ENCODE data around the gene WASF1. TPM values are rescaled to one million over a fixed set of nuclear protein-coding genes. Genes with fewer than 3 reads are reported as not detected.
A peak's percentile ranks its signal among the peaks of the same experiment; 100 is the strongest.

The WASF1 gene
- total and polyA plus RNA-seq, 2 donors from 2014 or later, result 6.5 to 9.7 TPM

DNA sequence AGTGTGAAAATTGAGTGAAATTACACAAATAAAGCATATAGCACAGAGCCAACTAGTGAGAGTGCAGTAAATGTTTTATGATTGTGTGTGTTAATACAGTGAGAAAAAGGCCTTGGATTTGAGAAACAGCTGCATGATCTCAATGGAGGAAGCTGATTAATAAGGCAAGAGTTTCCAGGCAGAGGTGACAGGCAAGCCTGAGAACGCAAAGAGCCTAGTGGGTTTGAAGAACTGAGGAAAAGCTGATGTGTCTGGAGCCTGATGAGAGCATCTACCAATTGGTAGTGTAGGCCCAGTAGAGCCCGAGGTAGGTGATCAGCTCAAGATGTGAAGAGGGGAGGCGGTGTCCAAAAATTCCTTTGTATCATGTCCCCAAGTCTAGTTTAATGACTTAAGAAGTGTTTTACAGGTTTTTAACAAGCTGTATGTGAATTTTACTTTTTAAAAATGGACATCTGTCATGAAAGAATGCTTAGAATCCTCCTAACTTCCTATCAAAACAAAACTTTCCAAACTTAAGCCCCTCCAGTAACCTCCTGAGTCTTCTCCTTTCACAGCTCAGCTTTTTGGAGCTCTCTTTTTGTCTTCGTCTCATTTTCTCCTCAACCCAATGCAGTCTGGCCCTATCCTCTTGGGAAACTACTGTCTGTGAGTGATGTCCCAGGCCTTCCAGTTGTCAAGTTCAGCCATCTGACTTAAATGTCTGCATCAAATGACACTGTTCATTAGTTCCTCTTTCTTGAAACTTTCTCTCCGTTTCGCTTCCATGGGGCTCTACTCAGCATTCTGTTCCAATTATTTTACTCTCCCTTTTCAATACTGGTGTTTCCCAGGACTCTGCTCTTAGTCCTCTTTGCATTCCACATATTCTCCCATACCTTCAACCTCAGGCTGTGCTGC, 1.9 kb upstream of the WASF1 start:
- no peak for TF ChIP-seq CTCF (IDR thresholded peaks at IDR 0.05; ENCODE audit: borderline replicate concordance, extremely low read depth, insufficient read depth)
- intact Hi-C loops (cut with DNase I), result no loop called here
- Histone ChIP-seq H3K9ac (ENCODE audit: low read length in 3 of 3) (peak overlapping the region; percentile 63 to 97 (median 64)), H3K36me3 (ENCODE audit: control insufficient read depth in 2 of 3, insufficient read depth in 3 of 3, low read length in 3 of 3) (no peaks in the 10 kb centered on the region), H3K9me3 (ENCODE audit: control insufficient read depth in 2 of 3, insufficient read depth in 1 of 3, low read length in 3 of 3) (no peaks in the 10 kb centered on the region), H3K4me1 (ENCODE audit: control insufficient read depth in 2 of 3, insufficient read depth in 2 of 3, low read depth in 1 of 3, low read length in 3 of 3) (peaks cover 3 to 19% (median 14%) of the 10 kb centered on the region in 3 donors), H3K27me3 (ENCODE audit: control insufficient read depth, insufficient read depth, low read length) (no peaks in the 10 kb centered on the region), H3K4me3 (ENCODE audit: low read length in 3 of 3) (peak overlapping the region; percentile 87 to 98 (median 97)), H3K27ac (ENCODE audit: low read depth in 2 of 2, low read length in 2 of 2) (no peak overlapping the region)
- DNase-seq (peak in 2 of 5 donors; percentile 31 to 45), FAIRE-seq (no peak)

GRCh38 chr6:110180228-110181008, 948 bp upstream of the WASF1 start, which contains the start of gene CDC40:
TSS of gene CDC40 (plus strand) at chr6:110180427. CDS start at chr6:110180445, 18 bp downstream.
- peak within 1 kb of the TSS; percentile 87 to 98 (median 97) for H3K4me3 ChIP-seq (ENCODE audit: low read length in 3 of 3)
- TF ChIP-seq CTCF (IDR thresholded peaks at IDR 0.05; ENCODE audit: borderline replicate concordance, extremely low read depth, insufficient read depth), result no peak
- peak within 1 kb of the TSS; percentile 72 to 84 for H3K27ac ChIP-seq (ENCODE audit: low read depth in 2 of 2, low read length in 2 of 2)
- intact Hi-C loops (cut with DNase I), result no loop called here
- FAIRE-seq (no peak), DNase-seq (peak in 3 of 5 donors; percentile 65 to 84 (median 84))
- H3K4me1 ChIP-seq (ENCODE audit: control insufficient read depth in 2 of 3, insufficient read depth in 2 of 3, low read depth in 1 of 3, low read length in 3 of 3), result peaks cover 3 to 19% (median 14%) of the 10 kb centered on the region in 3 donors
- H3K27me3 ChIP-seq (ENCODE audit: control insufficient read depth, insufficient read depth, low read length), result no peaks in the 10 kb centered on the region
- H3K9me3 ChIP-seq (ENCODE audit: control insufficient read depth in 2 of 3, insufficient read depth in 1 of 3, low read length in 3 of 3), result no peaks in the 10 kb centered on the region
- H3K36me3 ChIP-seq (ENCODE audit: control insufficient read depth in 2 of 3, insufficient read depth in 3 of 3, low read length in 3 of 3), result no peaks in the 10 kb centered on the region
- H3K9ac ChIP-seq (ENCODE audit: low read length in 3 of 3), result peak within 1 kb of the TSS; percentile 63 to 97 (median 64)

DNA sequence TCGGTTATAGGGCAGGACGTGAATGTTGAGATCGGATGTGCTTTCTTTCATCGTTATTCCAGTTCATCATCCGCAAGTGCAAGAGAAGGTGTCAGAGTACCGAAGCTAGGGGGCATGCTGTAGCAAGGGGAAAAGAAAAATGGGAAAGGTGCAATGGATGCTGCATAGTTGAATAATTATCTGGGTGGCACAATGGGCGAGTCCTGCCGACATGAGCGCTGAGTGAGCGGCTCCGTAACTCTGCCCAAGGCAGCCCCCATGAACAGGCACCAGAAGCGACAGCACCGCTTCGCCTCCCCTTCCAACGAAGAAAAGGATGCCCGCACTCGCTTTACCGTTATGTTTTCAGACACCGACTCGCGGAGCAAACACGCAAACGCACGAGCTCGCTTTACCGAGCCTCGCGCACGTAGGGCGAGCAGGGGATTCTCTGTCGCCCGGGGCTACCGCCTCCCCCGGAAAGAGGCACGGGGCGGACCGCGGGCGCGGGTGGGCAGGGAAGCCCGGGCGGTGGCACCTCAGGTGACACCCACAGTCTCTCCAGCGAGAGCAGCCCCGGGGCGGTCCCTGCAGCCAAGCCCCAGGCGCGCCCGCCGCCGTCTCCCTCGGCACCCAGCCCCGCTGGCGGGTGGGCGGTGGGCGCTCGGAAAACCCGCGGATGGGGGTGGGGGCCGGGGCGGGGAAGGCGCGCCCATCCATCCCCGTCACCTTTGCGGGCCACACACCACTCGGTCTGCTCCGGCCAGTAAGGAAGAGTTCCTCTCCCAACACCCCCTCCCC, 654 bp downstream of the WASF1 start:
- DNase-seq, result peak; percentile 74 to 91 (median 86)
- Histone ChIP-seq H3K36me3 (ENCODE audit: control insufficient read depth in 2 of 3, insufficient read depth in 3 of 3, low read length in 3 of 3) (no peaks in the 10 kb centered on the region), H3K4me3 (ENCODE audit: low read length in 3 of 3) (peak overlapping the region; percentile 86 to 90 (median 87)), H3K4me1 (ENCODE audit: control insufficient read depth in 2 of 3, insufficient read depth in 2 of 3, low read depth in 1 of 3, low read length in 3 of 3) (peaks cover 3 to 19% (median 14%) of the 10 kb centered on the region in 3 donors), H3K27ac (ENCODE audit: low read depth in 2 of 2, low read length in 2 of 2) (peak overlapping the region in 1 of 2 donors; percentile 15), H3K27me3 (ENCODE audit: control insufficient read depth, insufficient read depth, low read length) (no peaks in the 10 kb centered on the region), H3K9ac (ENCODE audit: low read length in 3 of 3) (peak overlapping the region in 1 of 3 donors; percentile 74), H3K9me3 (ENCODE audit: control insufficient read depth in 2 of 3, insufficient read depth in 1 of 3, low read length in 3 of 3) (no peaks in the 10 kb centered on the region)
- FAIRE-seq, result no peak
- TF ChIP-seq CTCF (IDR thresholded peaks at IDR 0.05; ENCODE audit: borderline replicate concordance, extremely low read depth, insufficient read depth), result peak; percentile 77
- intact Hi-C loops (cut with DNase I), result no loop called here
